SJCRH30 (cell line): ENCODE measurements around the gene ANKRD55. TPM values are rescaled to one million over a fixed set of nuclear protein-coding genes. Genes with fewer than 3 reads are reported as not detected.
"Not testable (repeated sequence)": the region's sequence is repeated elsewhere in the genome, so short reads cannot be mapped to it uniquely, and the experiment has no call there.

Source experiments
- DNase-seq, 2 experiments: peaks; one replicate each; pipeline ENCODE4 v3.0.0-alpha.2; 2015 to 2020
- H3K27ac ChIP-seq: fragments of 250-450 bp; sonication (Bioruptor Pico); 2 replicates; pipeline ENCODE4 v1.5.1; 2020; ENCODE audit warnings: mild to moderate bottlenecking, moderate library complexity
- H3K27me3 ChIP-seq: fragments of 250-450 bp; sonication (Bioruptor Pico); 2 replicates; pipeline ENCODE4 v1.5.1; 2020; ENCODE audit warnings: mild to moderate bottlenecking, moderate library complexity
- H3K36me3 ChIP-seq: fragments of 250-450 bp; sonication (Bioruptor Pico); 2 replicates; pipeline ENCODE4 v1.5.1; 2020; ENCODE audit warnings: mild to moderate bottlenecking, moderate library complexity
- H3K4me1 ChIP-seq: fragments of 250-450 bp; sonication (Bioruptor Pico); 2 replicates; pipeline ENCODE4 v1.5.1; 2020; ENCODE audit warnings: mild to moderate bottlenecking, moderate library complexity
- H3K4me3 ChIP-seq: fragments of 250-450 bp; sonication (Bioruptor Pico); 2 replicates; pipeline ENCODE4 v1.5.1; 2020; ENCODE audit warnings: mild to moderate bottlenecking, moderate library complexity
- H3K9me3 ChIP-seq: fragments of 250-450 bp; sonication (Bioruptor Pico); replicated peaks from 2 replicates; pipeline ENCODE4 v1.5.1; 2020; ENCODE audit warnings: mild to moderate bottlenecking, moderate library complexity
- total RNA-seq: library from RNA; depleted of rRNA; stranded (reverse); fragments of >200 nt; shearing (Covaris generic); gene quantifications from 2 replicates; pipeline ENCODE4 v1.2.3, GENCODE V29; 2014; rRNA removed

ANKRD55 gene
- total RNA-seq, result not detected in 2 replicates

GRCh38 chr5:56233230-56233629, at the start of gene ANKRD55:
TSS of gene ANKRD55 (minus strand) at chr5:56233330. CDS start at chr5:56232913, 417 bp downstream.
- no peak within 1 kb of the TSS for H3K4me3 ChIP-seq
- H3K36me3 ChIP-seq, result no peaks in the 10 kb centered on the region
- H3K27me3 ChIP-seq, result no peaks in the 10 kb centered on the region
- DNase-seq, result no peak
- no peaks in the 10 kb centered on the region for H3K4me1 ChIP-seq
- no peak within 1 kb of the TSS for H3K27ac ChIP-seq
- no peaks in the 10 kb centered on the region for H3K9me3 ChIP-seq

GRCh38 chr5:56282216-56282615, 49.1 kb upstream of the ANKRD55 start:
- Histone ChIP-seq H3K4me1 (peaks cover 21% of the 10 kb centered on the region), H3K4me3 (no peak overlapping the region), H3K9me3 (no peaks in the 10 kb centered on the region), H3K27ac (no peak overlapping the region), H3K36me3 (no peaks in the 10 kb centered on the region), H3K27me3 (no peaks in the 10 kb centered on the region)
- DNase-seq, result no peak

DNA sequence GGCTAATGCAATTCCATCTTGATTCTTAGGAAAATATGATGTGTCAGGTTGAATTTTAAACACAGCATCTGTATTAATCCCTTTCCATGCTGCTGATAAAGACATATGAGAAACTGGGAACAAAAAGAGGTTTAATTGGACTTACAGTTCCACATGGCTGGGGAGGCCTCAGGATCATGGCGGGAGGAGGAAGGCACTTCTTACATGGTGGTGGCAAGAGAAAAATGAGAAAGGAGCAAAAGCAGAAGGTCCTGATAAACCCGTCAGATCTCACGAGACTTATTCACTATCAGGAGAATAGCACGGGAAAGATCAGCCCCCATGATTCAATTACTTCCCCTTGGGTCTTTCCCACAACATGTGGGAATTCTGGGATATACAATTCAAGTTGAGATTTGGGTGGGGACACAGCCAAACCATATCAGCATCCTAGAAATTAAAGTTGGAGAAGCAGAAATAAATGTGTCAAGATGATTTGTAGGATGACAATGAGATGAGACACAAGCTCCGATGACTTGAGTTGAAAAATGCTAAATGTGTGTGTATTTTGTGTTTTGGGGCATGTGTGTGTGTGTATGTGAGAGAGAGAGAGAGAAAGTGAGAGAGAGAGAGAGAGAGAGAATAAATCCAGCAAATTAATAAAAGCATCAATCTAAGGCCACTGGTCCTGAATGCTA, 48.5 kb upstream of the ANKRD55 start:
- Histone ChIP-seq H3K4me1 (peaks cover 21% of the 10 kb centered on the region), H3K27ac (no peak overlapping the region), H3K36me3 (no peaks in the 10 kb centered on the region), H3K27me3 (no peaks in the 10 kb centered on the region), H3K4me3 (no peak overlapping the region), H3K9me3 (no peaks in the 10 kb centered on the region)
- no peak for DNase-seq

GRCh38 chr5:56279979-56280378, 46.8 kb upstream of the ANKRD55 start:
- no peaks in the 10 kb centered on the region for H3K27me3 ChIP-seq
- H3K9me3 ChIP-seq, result no peaks in the 10 kb centered on the region
- H3K4me3 ChIP-seq, result no peak overlapping the region
- H3K27ac ChIP-seq, result peak overlapping the region; percentile 50
- H3K36me3 ChIP-seq, result no peaks in the 10 kb centered on the region
- H3K4me1 ChIP-seq, result peaks cover 21% of the 10 kb centered on the region
- peak; percentile 29 to 36 for DNase-seq

DNA sequence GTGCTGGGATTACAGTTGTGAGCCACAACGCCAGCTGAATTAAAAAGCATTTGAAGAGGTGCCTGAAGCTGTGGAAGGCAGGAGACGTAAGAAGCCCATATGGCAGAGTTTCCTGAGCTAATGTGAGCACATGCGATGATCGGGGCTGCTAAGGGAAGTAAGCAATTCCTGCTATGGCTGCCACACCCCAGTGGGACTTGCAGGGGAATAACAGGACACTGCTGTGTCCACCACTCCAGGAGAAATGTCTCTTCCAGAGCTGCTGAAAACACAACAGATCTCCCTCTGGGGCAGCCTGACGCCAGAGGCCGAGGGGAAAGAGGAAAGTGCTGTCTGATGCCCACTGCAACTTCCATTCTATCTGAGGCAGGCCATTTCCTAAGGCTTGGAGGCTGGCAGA, 46.2 kb upstream of the ANKRD55 start:
- no peaks in the 10 kb centered on the region for H3K36me3 ChIP-seq
- no peaks in the 10 kb centered on the region for H3K9me3 ChIP-seq
- H3K27ac ChIP-seq, result peak overlapping the region; percentile 50
- H3K4me3 ChIP-seq, result no peak overlapping the region
- H3K4me1 ChIP-seq, result peaks cover 21% of the 10 kb centered on the region
- DNase-seq, result peak; percentile 8 to 24
- no peaks in the 10 kb centered on the region for H3K27me3 ChIP-seq

DNA sequence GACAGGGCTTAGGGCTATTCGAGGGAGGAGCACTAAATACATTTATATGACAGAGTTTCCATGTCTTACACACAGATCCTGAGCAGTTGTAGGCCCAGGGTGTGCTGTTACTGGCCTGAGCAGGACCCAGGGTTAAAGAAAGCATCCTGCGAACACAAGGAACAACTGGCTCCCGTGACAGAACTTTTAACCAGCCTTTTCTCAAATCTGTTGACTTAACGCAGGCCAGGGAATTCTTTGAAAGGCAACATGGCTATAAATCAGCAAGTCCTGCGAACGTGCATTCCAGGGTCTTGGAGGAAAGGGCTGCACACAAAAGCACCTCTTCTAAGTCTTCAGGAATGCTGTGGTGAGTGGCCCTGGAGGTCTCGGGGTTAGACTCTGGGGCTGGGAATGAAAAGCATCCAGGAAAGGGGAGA, 45.2 kb upstream of the ANKRD55 start:
- Histone ChIP-seq H3K27me3 (no peaks in the 10 kb centered on the region), H3K9me3 (no peaks in the 10 kb centered on the region), H3K27ac (peak overlapping the region; percentile 50; the same call in 1 of the 2 replicates), H3K4me3 (no peak overlapping the region), H3K36me3 (no peaks in the 10 kb centered on the region), H3K4me1 (peaks cover 21% of the 10 kb centered on the region)
- DNase-seq, result peak; percentile 42 to 55

DNA sequence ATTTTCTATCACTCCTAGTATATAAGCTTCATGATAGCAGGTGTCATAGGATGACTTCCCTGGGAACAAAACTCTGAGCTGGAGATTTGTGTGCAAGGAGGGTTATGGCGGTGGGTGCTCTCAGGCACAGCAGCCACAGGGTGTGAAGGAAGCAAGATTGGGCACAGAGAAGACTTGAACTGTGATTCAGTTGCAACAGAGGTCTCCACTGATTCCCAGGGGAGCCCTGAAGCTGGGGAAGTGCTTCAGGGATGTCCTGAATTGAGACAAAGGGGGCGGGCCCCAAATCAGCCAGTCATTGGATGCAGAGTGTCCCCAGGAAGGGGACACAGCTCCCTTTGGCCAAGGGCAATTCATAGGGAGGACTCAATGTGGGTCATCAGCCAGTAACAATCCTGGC, 44.4 kb upstream of the ANKRD55 start:
- peaks cover 21% of the 10 kb centered on the region for H3K4me1 ChIP-seq
- no peaks in the 10 kb centered on the region for H3K9me3 ChIP-seq
- no peaks in the 10 kb centered on the region for H3K27me3 ChIP-seq
- no peak overlapping the region for H3K27ac ChIP-seq
- DNase-seq, result no peak
- H3K36me3 ChIP-seq, result no peaks in the 10 kb centered on the region
- H3K4me3 ChIP-seq, result no peak overlapping the region

DNA sequence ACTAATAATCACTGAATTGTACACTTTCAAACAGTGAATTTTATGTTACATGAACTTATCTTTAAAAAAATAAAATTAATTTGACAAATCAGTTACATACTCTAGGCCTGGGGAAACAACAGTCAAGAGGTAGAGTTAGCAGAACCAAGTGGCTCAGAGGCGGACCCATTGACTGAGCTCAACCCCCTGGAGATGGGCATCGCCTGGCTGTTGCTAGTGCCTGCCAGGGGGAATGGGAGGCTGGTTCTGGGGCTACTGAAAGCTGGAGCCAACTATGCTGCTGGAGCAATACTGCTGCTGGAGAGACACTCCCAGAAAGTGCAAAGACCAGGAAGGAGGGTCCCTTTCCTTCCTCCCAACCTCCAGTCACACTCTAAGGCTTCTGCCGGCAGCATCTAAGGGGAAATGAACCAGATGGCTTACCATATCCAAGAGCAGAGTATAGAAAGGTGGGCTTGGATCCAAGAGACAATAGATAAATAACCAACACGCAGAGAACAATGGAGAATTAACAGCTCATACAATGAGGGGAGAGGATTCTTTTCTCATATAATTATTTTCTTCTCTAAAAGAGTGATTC, 40.3 kb upstream of the ANKRD55 start:
- no peaks in the 10 kb centered on the region for H3K27me3 ChIP-seq
- no peaks in the 10 kb centered on the region for H3K9me3 ChIP-seq

GRCh38 chr5:56272765-56273164, 39.6 kb upstream of the ANKRD55 start:
- Histone ChIP-seq H3K9me3 (no peaks in the 10 kb centered on the region), H3K27me3 (no peaks in the 10 kb centered on the region), H3K4me3 (no peak overlapping the region), H3K36me3 (no peaks in the 10 kb centered on the region), H3K4me1 (no peaks in the 10 kb centered on the region; the same call in 1 of the 2 replicates), H3K27ac (no peak overlapping the region)
- no peak for DNase-seq

More for the DNA sequence above, 40.3 kb upstream of the ANKRD55 start:
- H3K27ac ChIP-seq, result no peak overlapping the region
- H3K4me1 ChIP-seq, result peaks cover 4% of the 10 kb centered on the region; the same call in 1 of the 2 replicates
- no peaks in the 10 kb centered on the region for H3K36me3 ChIP-seq
- DNase-seq, result no peak
- no peak overlapping the region for H3K4me3 ChIP-seq

- H3K9me3 ChIP-seq, result no peaks in the 10 kb centered on the region
- no peaks in the 10 kb centered on the region for H3K4me1 ChIP-seq
- no peak overlapping the region for H3K27ac ChIP-seq
- H3K4me3 ChIP-seq, result no peak overlapping the region
- no peaks in the 10 kb centered on the region for H3K27me3 ChIP-seq
- H3K36me3 ChIP-seq, result no peaks in the 10 kb centered on the region
- DNase-seq, result peak; percentile 63 to 85
These were observed 37.6 kb upstream of the ANKRD55 start for GRCh38 chr5:56270568-56271392.

DNA sequence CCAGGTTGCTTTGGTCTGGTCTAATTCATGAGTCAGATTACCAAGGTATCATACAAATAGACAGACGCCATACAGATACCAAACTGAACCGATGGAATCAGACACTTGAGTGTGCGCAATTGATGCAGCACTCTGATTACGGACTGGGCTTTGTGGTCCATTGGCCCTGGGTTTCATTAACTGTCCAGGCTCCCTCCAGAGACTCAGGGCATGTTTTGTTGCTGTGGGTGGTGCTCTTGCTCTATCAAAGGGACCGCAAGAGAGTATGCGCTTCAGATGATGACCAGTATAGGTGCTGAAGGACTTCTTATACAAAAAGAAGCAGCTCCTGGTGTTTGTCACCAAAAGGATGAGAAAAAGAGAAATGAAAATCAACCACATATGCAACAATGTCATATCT, 36.9 kb upstream of the ANKRD55 start:
- H3K9me3 ChIP-seq, result no peaks in the 10 kb centered on the region
- H3K27ac ChIP-seq, result no peak overlapping the region
- peak; percentile 11 to 28 for DNase-seq
- H3K27me3 ChIP-seq, result no peaks in the 10 kb centered on the region
- H3K4me3 ChIP-seq, result no peak overlapping the region
- no peaks in the 10 kb centered on the region for H3K36me3 ChIP-seq
- H3K4me1 ChIP-seq, result no peaks in the 10 kb centered on the region

DNA sequence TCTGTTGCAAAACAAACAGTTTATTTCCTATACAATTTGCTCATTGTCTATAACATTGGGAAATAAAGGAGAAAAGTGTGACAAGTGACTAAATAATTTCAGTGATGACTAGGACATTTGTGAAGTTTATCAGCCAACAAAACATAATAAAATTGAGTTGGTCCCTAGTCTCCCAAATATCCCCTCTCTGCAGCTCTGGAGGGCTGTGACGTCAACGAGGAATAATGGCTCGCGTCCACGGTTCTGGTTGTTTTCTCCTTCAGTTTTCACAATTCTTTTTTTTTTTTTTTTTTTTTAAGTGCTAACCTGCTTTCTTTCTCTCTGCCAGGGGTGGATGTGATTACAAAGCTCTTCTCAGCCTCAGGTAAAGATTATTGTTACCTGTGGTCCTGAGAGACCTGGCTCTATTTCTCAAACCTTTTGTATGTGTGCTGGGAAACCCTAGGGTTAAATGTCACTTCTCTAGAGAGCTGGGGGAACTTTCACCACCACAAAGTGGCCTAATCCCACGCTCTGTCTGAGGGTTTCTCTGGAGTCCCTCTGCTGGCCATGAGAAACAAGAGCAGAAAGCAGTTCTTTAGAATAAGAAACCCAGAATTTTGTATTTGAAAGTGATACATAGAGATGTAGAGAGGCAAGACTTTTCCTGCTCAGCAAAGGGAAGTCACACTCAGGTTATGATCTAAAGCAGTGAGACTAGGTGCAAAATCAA, 36.2 kb upstream of the ANKRD55 start:
- H3K4me3 ChIP-seq, result no peak overlapping the region
- no peaks in the 10 kb centered on the region for H3K36me3 ChIP-seq
- no peaks in the 10 kb centered on the region for H3K27me3 ChIP-seq
- H3K27ac ChIP-seq, result no peak overlapping the region
- no peaks in the 10 kb centered on the region for H3K4me1 ChIP-seq
- H3K9me3 ChIP-seq, result no peaks in the 10 kb centered on the region
- peak in 1 of 2 experiments; percentile 24 for DNase-seq

DNA sequence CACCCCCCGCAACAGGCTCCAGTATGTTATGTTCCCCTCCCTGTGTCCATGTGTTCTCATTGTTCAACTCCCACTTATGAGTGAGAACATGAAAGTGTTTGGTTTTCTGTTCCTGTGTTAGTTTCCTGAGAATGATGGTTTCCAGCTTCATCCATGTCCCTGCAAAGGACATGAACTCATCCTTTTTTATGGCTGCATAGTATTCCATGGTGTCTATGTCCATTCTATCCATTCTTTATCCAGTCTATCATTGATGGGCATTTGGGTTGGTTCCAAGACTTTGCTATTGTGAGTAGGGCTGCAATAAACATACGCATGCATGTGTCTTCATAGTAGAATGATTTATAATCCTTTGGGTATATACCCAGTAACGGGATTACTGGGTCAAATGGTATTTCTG, 35.6 kb upstream of the ANKRD55 start:
- not testable (repeated sequence) for H3K27me3 ChIP-seq, H3K36me3 ChIP-seq, DNase-seq, H3K9me3 ChIP-seq, H3K27ac ChIP-seq, H3K4me3 ChIP-seq, H3K4me1 ChIP-seq

DNA sequence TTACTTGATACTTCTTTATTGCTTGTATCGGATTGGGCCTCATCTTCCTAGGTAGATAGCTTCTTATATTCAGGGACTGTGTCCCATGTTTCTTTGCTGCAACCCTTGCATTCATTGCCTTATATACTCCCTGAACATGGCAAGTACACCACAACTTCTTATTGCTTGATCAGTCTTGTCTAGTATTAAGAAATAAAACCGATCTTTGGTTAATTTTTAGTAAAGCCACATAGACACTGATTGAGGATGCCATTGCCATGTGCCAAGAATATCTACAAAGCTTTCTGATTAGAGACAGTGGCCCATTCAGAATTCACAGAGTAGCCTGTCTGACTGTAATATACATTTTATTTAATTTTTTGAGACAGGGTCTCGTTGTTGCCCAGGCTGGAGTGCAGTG, 34.7 kb upstream of the ANKRD55 start:
- no peaks in the 10 kb centered on the region for H3K9me3 ChIP-seq

More for the DNA sequence above, 34.7 kb upstream of the ANKRD55 start:
- H3K27me3 ChIP-seq, result no peaks in the 10 kb centered on the region
- H3K36me3 ChIP-seq, result no peaks in the 10 kb centered on the region
- no peak overlapping the region for H3K4me3 ChIP-seq
- no peak overlapping the region for H3K27ac ChIP-seq
- H3K4me1 ChIP-seq, result no peaks in the 10 kb centered on the region
- no peak for DNase-seq
